GM21367 (cell line): Measurements from ENCODE around the gene ADAM8.
"Not testable (repeated sequence)": the region's sequence is repeated elsewhere in the genome, so short reads cannot be mapped to it uniquely, and the experiment has no call there.

ENCODE experiments used
- ATAC-seq: cut with Tn5 transposase; IDR thresholded peaks from one replicate; pipeline ENCODE4 v1.9.1; 2021; ENCODE audit not compliant: unreplicated experiment

ADAM8 gene

DNA sequence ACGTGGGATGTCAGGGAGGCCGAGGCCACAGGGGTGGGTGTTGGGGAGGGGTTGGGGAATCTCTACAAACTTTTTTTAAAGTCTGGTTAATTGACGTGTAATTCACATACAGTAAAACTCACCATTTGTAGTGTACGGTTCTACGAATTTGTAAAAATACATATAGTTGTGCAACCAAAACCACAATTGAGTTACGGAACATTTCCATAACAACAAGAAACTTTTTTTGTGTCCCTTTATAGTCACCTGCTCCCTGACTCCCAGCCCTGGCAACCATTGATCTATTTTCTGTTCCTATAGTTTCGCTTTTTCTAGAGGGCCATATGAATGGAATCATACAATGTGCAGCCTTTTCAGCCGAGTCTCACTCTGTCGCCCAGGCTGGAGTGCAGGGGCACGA is 41.9 kb downstream of the ADAM8 start:
- not testable (repeated sequence) for ATAC-seq

DNA sequence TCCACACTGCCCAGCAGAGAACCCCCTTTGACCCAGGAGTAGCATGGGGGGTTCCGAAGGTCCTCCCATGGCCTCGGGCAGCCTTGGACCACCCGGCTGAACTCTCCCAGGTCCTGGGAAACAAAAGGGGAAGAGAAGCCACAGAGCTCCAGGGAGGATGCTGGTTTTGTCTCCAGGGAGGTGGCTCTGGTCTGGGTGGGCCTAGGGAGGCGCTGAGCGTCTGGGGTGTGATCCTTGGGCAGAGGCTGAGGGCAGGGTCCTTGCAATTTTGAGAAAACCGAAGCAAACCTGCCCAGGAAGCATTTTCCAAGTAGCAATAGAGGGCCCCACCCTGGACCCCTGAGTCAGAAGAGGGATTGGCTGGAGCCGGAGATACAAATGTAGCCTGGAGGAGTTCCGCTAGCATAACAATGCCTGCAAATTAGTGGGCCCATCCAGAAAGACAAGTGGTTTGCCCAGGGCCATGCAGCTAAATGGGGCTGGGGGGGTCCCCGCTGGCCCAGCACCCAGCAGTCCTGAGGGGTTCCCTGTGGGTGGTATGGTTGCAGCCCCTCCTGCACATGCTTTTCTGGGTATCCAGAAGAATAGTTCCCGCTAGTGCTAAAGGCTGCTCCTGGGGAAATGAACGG is 44.6 kb downstream of the ADAM8 start:
- no peak for ATAC-seq

DNA sequence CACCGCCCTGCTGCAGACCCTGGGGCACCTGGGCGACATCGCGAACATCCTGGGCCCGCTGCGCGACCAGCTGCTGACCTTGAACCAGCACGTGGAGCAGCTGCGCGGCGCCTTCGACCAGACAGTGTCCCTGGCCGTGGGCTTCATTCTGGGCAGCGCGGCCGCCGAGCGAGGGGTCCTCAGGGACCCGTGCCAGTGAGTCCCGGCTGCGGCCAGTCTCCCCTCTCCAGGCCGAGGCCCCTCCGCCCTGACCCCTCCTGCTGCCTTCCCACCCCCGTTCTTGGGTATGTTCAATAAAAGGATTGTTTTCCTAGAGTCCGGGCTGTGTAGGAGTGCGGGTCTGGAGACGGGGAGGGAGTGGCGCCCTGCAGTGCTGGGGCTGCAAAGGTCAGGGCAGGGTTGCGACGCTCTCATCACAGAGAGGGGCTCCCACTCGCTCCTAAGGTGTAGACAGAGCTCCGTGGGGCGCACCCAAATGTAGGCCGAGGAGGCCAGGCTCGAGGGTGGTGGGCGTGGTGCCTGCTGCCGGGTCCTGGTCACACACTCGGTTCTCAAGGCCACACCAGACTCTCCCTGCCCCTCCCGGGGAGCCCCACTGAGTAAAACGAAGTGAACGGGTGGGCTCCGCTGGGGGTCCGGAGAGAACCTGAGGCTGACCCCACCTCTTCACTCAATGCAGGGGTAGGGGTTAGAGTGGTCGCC is 45.3 kb downstream of the ADAM8 start:
- no peak for ATAC-seq

GRCh38 chr10:133230387-133231195 is 46.1 kb downstream of the ADAM8 start:
- no peak for ATAC-seq

DNA sequence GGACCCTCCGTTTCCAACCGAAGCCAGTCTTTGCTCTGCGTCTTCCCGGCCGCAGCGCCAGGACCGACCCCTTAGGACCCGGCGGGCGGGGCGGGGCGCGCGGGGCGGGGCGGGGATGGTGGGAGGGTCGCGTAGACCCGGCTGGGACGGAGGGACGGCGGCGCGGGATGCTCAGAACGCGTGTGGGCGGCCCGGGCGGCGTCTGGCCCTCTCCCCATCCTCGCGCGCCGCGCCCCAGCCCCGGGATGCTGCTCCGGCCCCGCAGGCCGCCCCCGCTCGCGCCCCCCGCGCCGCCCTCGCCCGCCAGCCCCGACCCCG is 46.7 kb downstream of the ADAM8 start, which contains the start of gene UTF1:
Gene UTF1, plus strand, starts transcription at position 174 of the 318 bp plus-strand sequence. Its CDS starts 72 bp downstream, at position 246.
- no peak for ATAC-seq

DNA sequence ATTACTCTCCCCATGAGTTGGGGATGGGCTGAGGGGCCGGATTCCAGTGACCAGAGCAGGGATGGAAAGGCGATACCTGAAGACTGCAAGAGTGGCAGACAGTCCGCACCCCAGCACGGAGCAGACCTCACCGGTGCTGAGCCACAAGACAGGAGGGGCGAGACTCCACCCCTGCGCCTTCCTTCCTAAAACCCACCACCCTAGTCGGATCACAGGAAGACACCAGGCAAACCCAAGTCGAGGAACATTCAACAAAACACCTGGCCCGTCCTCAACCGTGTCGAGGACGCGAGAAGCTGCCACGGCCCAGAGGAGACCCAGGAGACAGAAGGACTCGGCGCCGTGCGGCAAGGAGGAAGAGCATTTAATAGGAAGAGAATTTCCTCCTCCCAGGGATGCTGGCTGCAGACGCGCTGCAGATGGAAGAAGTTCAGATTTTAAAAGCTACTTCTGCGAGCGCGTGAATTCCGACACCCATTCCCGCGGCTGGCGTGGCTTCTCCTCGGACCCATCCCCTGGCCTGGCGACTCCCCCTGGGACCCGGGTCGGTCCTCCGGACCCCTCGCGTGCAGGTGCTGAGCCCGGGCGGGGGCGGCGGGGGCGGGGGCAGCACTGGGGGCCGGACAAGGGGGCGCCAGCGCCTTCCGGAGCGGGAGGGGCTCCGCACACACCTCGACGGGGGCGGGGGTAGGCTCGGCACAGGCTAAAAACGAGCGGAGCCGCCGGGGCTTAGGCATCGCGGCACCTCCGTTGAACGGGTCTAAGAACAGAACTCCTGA is 47.2 kb downstream of the ADAM8 start:
- ATAC-seq, result no peak

DNA sequence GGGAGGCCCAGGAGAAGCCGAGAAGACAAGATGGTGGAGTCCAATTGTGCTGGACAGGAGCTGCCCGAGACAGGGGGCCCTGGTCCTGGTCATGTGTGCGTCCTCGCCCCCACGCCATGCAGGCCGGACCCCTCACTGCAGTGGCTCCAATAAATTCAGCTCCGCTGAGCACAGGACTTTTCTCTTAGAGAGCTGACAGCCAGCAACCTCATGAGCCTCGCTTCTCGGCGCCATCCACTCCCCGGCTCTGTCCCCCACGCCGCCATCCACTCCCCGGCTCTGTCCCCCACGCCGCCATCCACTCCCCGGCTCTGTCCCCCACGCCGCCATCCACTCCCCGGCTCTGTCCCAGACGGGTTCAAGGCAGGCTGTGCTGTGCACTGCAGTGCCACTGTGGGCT is 49.4 kb downstream of the ADAM8 start:
- no peak for ATAC-seq

DNA sequence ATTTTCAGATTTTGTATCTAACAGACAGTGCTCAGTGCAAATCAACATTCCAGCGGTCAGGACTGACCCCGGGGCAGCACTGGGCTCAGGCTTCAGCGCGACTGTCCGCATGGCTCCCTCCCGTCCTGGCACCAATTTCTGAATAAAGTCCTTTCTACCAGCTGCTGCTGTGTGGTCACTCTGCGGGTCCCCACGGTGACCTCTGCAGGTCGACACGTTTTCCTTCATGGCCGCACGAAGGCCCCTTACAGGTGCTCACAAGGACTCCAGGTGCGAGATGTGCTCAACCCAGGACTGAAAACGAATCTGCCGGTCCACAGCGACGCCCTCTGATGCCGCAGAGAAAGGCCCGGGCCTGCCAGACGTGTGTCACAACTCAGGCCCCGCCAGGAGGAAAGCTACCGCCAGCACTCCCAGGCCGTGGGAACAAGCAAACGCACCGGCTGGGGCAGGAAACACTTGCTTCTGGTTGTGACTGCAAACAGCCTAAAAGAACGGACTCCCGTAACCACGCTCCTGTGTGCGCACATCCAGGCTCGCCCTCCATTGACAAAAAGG is 50.3 kb downstream of the ADAM8 start:
- no peak for ATAC-seq

- no peak for ATAC-seq
These were observed 50.9 kb downstream of the ADAM8 start for GRCh38 chr10:133225707-133226191.

- no peak for ATAC-seq
These were observed 51.8 kb downstream of the ADAM8 start for GRCh38 chr10:133224756-133225372.

GRCh38 chr10:133224076-133224475 is 52.6 kb downstream of the ADAM8 start:
- ATAC-seq, result no peak

DNA sequence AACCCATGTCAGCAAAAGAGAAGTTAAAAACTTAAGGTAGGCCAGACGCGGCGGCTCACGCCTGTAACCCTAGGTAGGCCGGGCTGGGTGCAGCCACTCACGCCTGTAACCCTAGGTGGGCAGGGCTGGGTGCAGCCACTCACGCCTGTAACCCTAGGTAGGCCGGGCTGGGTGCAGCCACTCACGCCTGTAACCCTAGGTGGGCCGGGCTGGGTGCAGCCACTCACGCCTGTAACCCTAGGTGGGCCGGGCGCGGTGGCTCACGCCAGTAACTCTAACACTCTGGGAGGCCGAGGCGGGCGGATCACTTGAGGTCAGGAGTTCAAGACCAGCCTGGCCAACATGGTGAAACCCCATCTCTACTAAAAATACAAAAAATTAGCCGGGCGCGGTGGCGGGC is 54.9 kb downstream of the ADAM8 start:
- not testable (repeated sequence) for ATAC-seq

DNA sequence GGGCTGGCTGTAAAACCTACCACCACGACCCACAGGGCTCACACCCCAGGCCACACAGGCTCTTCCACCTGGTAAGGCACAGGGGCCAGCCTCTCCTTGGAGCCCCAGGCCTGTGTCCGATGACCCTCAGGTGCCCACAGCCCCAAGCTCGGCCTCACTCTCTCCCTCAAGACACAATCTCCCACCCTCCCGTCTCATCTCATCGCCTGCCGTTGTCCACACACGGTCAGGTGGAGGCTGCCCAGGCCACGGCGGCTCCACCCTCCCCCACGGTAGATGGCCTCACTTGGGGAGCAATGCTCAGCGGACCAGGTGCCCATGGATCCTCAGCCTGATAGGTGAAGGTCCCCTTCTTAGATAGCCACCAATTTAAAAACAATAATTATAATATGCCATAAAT is 55.3 kb downstream of the ADAM8 start:
- ATAC-seq, result no peak

DNA sequence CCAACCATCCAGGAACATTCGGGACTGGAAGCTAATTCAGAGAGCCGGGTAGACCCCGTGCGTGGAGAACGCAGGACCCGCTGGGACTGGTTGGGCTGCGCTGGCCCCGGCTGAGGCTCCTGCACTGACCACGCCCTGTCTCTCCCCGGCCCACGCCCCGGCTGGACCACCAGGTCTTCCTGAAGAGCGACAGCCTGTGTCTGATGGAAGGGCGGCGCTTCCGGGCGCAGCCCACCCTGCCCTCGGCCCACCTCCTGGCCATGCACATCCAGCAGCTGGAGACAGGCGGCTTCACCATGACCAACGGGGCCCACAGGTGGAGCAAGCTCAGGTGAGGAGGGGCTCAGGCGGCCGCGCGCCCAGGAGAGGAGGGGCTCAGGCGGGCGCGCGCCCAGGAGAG is 56.9 kb downstream of the ADAM8 start:
- no peak for ATAC-seq

DNA sequence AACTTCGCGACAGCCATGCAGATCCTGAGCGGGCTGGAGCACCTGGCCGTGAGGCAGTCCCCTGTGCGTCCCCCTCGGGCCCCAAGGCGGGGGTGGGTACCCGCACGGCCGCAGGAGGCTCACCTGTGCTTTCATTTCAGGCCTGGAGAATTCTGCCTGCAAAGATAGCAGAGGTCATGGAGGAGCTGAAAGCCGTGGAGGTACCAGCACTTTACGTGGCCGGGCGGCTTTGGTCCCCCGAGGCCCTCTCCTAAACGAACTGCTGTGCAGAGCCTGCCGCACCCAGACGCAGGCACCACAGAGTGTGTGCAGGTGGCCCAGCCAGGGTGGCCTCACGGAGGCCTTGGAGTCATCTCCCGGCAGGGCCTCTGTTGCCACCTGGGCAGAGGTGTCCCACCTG is 57.8 kb downstream of the ADAM8 start:
- no peak for ATAC-seq

DNA sequence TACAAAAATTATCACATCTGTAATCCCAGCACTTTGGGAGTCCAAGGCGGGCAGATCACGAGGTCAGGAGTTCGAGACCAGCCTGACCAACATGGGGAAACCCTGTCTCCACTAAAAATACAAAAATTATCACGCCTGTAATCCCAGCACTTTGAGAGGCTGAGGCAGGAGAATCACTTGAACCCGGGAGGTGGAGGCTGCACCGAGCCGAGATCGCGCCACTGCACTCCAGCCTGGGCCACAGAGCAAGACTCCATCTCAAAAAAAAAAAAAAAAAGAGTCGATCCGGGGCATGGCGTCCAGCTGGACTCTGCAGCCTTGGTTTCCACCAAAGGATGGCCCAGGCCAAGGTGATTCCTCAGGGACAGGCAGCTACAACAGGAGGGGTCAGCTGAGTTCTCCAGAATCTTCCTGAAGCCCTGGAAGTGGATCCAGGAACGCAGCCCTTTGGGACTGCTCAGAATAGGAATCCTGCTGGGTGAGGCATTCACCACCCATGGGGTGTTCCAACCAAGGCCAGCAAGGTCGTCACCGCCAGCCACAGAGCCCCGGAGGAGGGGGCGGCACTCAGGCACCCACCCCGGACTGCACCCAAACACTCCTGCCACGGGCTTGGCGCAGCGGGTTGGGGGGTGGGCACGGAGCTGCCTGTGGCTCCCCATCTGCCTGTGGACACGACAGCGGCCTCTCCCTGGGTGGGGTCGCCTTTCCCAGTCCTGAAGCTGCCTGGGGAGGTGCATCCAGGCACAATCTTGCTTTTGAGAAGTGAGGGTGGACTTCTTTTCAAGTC is 58.7 kb downstream of the ADAM8 start:
- no peak for ATAC-seq

DNA sequence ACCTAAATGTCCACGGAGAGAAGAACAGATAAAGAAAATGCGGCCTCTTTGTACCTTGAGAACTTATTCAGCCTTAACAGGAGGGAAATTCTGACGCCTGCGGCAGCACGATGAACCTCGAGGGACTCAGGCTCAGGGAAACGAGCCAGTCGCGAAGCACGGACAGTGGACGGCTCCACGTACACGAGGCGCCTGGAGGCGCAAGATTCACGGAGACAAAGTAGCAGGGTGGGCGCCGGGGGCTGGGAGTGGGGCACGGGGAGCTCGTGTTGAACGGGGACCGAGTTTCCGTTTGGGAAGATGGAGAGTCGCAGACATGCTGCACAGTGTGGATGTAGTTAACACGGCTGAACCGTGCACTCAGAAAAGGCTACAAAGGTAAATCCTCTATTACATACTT is 59.9 kb downstream of the ADAM8 start:
- no peak for ATAC-seq

- no peak for ATAC-seq
These were observed 61.1 kb downstream of the ADAM8 start for GRCh38 chr10:133215586-133215985.
